Effector memory CD4-positive, alpha-beta T cell (primary cell): ENCODE results near the gene MAP3K19.
"Not testable (repeated sequence)": the region's sequence is repeated elsewhere in the genome, so short reads cannot be mapped to it uniquely, and the experiment has no call there.

Source experiments
- DNase-seq, 3 donors: peaks; one replicate each; pipeline ENCODE4 v3.0.0-alpha.2; 2020
- H3K27ac ChIP-seq: 2 replicates; pipeline ENCODE4 v1.7.0; 2013; ENCODE audit warnings: mild to moderate bottlenecking, low read length, moderate library complexity; ENCODE audit not compliant: insufficient read depth, poor library complexity, severe bottlenecking
- H3K27me3 ChIP-seq: replicated peaks from 2 replicates; pipeline ENCODE4 v1.7.0; 2013; ENCODE audit warnings: mild to moderate bottlenecking, low read length; ENCODE audit not compliant: insufficient read depth, control insufficient read depth, poor library complexity, severe bottlenecking
- H3K36me3 ChIP-seq: 2 replicates; pipeline ENCODE4 v1.7.0; 2013; ENCODE audit warnings: mild to moderate bottlenecking, low read length, moderate library complexity; ENCODE audit not compliant: control insufficient read depth, insufficient read depth
- H3K4me1 ChIP-seq: 2 replicates; pipeline ENCODE4 v1.7.0; 2013; ENCODE audit warnings: low read length, mild to moderate bottlenecking; ENCODE audit not compliant: control insufficient read depth, insufficient read depth, poor library complexity, severe bottlenecking
- H3K4me3 ChIP-seq: 2 replicates; pipeline ENCODE4 v1.7.0; 2013; ENCODE audit warnings: low read length, low read depth, mild to moderate bottlenecking; ENCODE audit not compliant: insufficient read depth, poor library complexity, severe bottlenecking
- H3K9me3 ChIP-seq: 2 replicates; pipeline ENCODE4 v1.7.0; 2013; ENCODE audit warnings: mild to moderate bottlenecking, low read length, moderate library complexity; ENCODE audit not compliant: control insufficient read depth
- total RNA-seq, 3 donors: gene quantifications; one replicate each; lab custom pipeline; 2026; lab: John Stamatoyannopoulos, UW

Gene MAP3K19
- 0 to 0.09 (median 0) reads per million in 3 donors for total RNA-seq

- Histone ChIP-seq H3K36me3 (no peaks in the 10 kb centered on the region), H3K9me3 (no peaks in the 10 kb centered on the region), H3K27me3 (no peaks in the 10 kb centered on the region), H3K27ac (no peak within 1 kb of the TSS), H3K4me1 (no peaks in the 10 kb centered on the region), H3K4me3 (no peak within 1 kb of the TSS)
- no peak for DNase-seq
Observed at GRCh38 chr2:135047300-135047699, at the start of gene MAP3K19. Gene MAP3K19 (minus strand): TSS chr2:135047447. CDS start chr2:135024647, 22,800 bp downstream.

- no peaks in the 10 kb centered on the region for H3K4me1 ChIP-seq
- no peaks in the 10 kb centered on the region for H3K9me3 ChIP-seq
- H3K27me3 ChIP-seq, result no peaks in the 10 kb centered on the region
- H3K36me3 ChIP-seq, result peaks cover 22% of the 10 kb centered on the region
- H3K4me3 ChIP-seq, result no peak overlapping the region
- DNase-seq, result no peak
- no peak overlapping the region for H3K27ac ChIP-seq
Observed at GRCh38 chr2:135096665-135097446, 49.6 kb upstream of the MAP3K19 start.

- Histone ChIP-seq H3K4me3 (no peak overlapping the region), H3K27ac (no peak overlapping the region), H3K27me3 (no peaks in the 10 kb centered on the region), H3K9me3 (no peaks in the 10 kb centered on the region), H3K4me1 (no peaks in the 10 kb centered on the region), H3K36me3 (peaks cover 20% of the 10 kb centered on the region)
- no peak for DNase-seq
Observed at GRCh38 chr2:135095591-135095990, 48.3 kb upstream of the MAP3K19 start.

- peaks cover 20% of the 10 kb centered on the region for H3K36me3 ChIP-seq
- DNase-seq, result no peak
- H3K27me3 ChIP-seq, result no peaks in the 10 kb centered on the region
- H3K4me3 ChIP-seq, result no peak overlapping the region
- no peak overlapping the region for H3K27ac ChIP-seq
- no peaks in the 10 kb centered on the region for H3K9me3 ChIP-seq
- no peaks in the 10 kb centered on the region for H3K4me1 ChIP-seq
Observed at GRCh38 chr2:135094508-135094907, 47.3 kb upstream of the MAP3K19 start.

GRCh38 chr2:135093670-135094330, 46.6 kb upstream of the MAP3K19 start:
- H3K36me3 ChIP-seq, result peaks cover 20% of the 10 kb centered on the region

GRCh38 chr2:135093193-135093592, 45.9 kb upstream of the MAP3K19 start:
- no peaks in the 10 kb centered on the region for H3K9me3 ChIP-seq
- DNase-seq, result no peak
- H3K4me1 ChIP-seq, result no peaks in the 10 kb centered on the region
- H3K36me3 ChIP-seq, result peaks cover 20% of the 10 kb centered on the region
- no peak overlapping the region for H3K27ac ChIP-seq
- no peaks in the 10 kb centered on the region for H3K27me3 ChIP-seq
- no peak overlapping the region for H3K4me3 ChIP-seq

More at GRCh38 chr2:135093670-135094330, 46.6 kb upstream of the MAP3K19 start:
- no peak for DNase-seq
- Histone ChIP-seq H3K27me3 (no peaks in the 10 kb centered on the region), H3K4me1 (no peaks in the 10 kb centered on the region), H3K9me3 (no peaks in the 10 kb centered on the region), H3K4me3 (no peak overlapping the region), H3K27ac (no peak overlapping the region)

- Histone ChIP-seq H3K9me3 (no peaks in the 10 kb centered on the region), H3K27ac (no peak overlapping the region), H3K36me3 (peaks cover 20% of the 10 kb centered on the region), H3K4me1 (no peaks in the 10 kb centered on the region), H3K4me3 (no peak overlapping the region), H3K27me3 (no peaks in the 10 kb centered on the region)
- DNase-seq, result no peak
Observed at GRCh38 chr2:135091681-135092080, 44.4 kb upstream of the MAP3K19 start.

GRCh38 chr2:135089597-135089996, 42.4 kb upstream of the MAP3K19 start:
- not testable (repeated sequence) for DNase-seq, H3K9me3 ChIP-seq, H3K27ac ChIP-seq, H3K4me1 ChIP-seq, H3K27me3 ChIP-seq, H3K4me3 ChIP-seq
- H3K36me3 ChIP-seq, result peaks cover 10% of the 10 kb centered on the region

- DNase-seq, result no peak
- H3K9me3 ChIP-seq, result no peaks in the 10 kb centered on the region
- no peaks in the 10 kb centered on the region for H3K4me1 ChIP-seq
- no peaks in the 10 kb centered on the region for H3K36me3 ChIP-seq
- no peak overlapping the region for H3K27ac ChIP-seq
- H3K27me3 ChIP-seq, result no peaks in the 10 kb centered on the region
- H3K4me3 ChIP-seq, result no peak overlapping the region
Observed at GRCh38 chr2:135086222-135086621, 39.0 kb upstream of the MAP3K19 start.

GRCh38 chr2:135078417-135078816, 31.2 kb upstream of the MAP3K19 start:
- DNase-seq, result no peak
- no peaks in the 10 kb centered on the region for H3K9me3 ChIP-seq
- H3K36me3 ChIP-seq, result no peaks in the 10 kb centered on the region
- H3K27ac ChIP-seq, result no peak overlapping the region
- H3K27me3 ChIP-seq, result no peaks in the 10 kb centered on the region
- H3K4me1 ChIP-seq, result no peaks in the 10 kb centered on the region
- H3K4me3 ChIP-seq, result no peak overlapping the region
